Chondrocyte (in vitro differentiated cells): ENCODE data around the gene DUSP28. TPM values are rescaled to one million over a fixed set of nuclear protein-coding genes. Genes with fewer than 3 reads are reported as not detected.

Source experiments
- DNase-seq: peaks from one replicate; pipeline ENCODE4 v3.0.0; 2021; ENCODE audit warnings: mixed read lengths, low spot score
- H3K27ac Mint-ChIP-seq: one replicate; pipeline ENCODE4 v1.8.0; 2021; ENCODE audit warnings: mild to moderate bottlenecking, moderate library complexity, mixed read lengths; ENCODE audit not compliant: unreplicated experiment
- H3K27me3 Mint-ChIP-seq: 2 replicates; pipeline ENCODE4 v1.8.0; 2021; ENCODE audit warnings: low read depth, mixed read lengths
- H3K36me3 Mint-ChIP-seq: 2 replicates; pipeline ENCODE4 v1.8.0; 2021; ENCODE audit warnings: low read depth, mixed read lengths
- H3K4me1 Mint-ChIP-seq: 2 replicates; pipeline ENCODE4 v1.8.0; 2021; ENCODE audit warnings: low read depth, mild to moderate bottlenecking, mixed read lengths
- H3K4me3 Mint-ChIP-seq: one replicate; pipeline ENCODE4 v1.8.0; 2021; ENCODE audit warnings: mild to moderate bottlenecking, moderate library complexity, mixed read lengths; ENCODE audit not compliant: unreplicated experiment
- H3K9me3 Mint-ChIP-seq: 2 replicates; pipeline ENCODE4 v1.8.0; 2021; ENCODE audit warnings: low read depth, mixed read lengths
- CTCF ChIP-seq: fragments of 200-600 bp; sonication (generic); IDR thresholded peaks from 2 replicates; pipeline ENCODE4 v1.5.0; 2021; ENCODE audit warnings: antibody characterized with exemption, mild to moderate bottlenecking, moderate library complexity
- total RNA-seq: library from RNA; stranded (reverse); gene quantifications from 3 replicates; pipeline ENCODE4 v1.2.1, GENCODE V29; 2021

DUSP28 gene
- total RNA-seq, 1 donor from 2014 or later = 3.7 TPM

DNA sequence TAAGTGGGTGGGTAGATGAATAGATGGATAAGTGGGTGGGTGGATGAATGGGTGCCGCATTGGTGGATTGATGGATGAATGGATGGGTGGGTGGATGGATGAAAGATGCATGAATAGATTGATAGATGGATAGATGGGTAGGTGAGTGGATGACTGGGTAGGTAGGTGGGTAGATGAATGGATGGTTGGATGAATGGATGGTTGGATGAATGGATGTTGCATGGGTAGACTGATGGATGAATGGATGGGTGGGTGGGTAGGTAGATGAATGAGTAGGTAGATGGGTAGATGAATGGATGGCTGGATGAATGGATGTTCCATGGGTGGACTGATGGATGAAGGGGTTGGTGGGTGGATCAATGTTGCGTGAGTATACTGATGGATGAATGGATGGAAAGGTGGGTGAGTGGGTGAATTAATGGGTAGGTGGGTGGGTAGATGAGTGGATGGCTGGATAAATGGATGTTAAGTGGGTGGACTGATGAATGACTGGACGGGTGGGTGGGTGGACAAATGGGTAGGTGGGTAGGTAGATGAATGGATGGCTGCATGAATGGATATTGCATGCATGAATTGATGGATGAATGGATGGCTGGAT lies 32.9 kb upstream of the DUSP28 start:
- Mint-ChIP-seq H3K36me3 (peaks cover 60% of the 10 kb centered on the region), H3K4me3 (no peak overlapping the region), H3K4me1 (no peaks in the 10 kb centered on the region), H3K27ac (no peak overlapping the region), H3K9me3 (peaks cover 27% of the 10 kb centered on the region), H3K27me3 (no peaks in the 10 kb centered on the region)
- no peak for DNase-seq
- TF ChIP-seq CTCF = no peak

DNA sequence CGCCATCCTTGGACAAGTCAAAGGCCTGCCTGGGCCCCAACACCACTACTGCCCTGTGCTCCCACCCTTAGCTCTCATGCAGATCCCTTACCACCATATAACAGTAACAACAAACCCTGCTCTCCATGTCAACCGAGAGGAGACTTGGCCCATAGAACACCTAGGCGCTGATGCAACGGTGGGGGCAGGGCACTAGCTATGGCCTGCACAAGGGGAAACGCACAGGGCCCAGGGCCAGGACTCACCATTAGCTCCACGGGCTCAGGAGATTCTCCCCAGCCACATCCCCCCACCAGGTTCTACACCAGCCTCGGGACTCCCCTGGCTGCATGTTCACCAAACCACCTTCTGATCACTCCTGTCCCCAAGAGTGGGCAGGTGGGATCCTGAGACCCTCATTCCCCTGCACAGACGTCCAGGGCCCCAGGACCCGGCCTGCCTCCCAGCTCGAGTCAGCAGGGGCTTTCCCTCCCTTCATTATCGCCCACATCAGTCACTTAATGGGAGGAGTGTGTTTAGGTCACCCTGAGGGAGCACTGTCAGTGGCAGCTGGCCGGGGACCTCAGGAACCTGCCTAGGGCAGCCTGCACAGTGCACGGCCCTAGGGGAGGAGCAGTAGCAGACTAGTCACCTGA lies 31.6 kb upstream of the DUSP28 start:
- Mint-ChIP-seq H3K9me3 (peaks cover 28% of the 10 kb centered on the region), H3K27me3 (no peaks in the 10 kb centered on the region), H3K27ac (no peak overlapping the region), H3K36me3 (peaks cover 60% of the 10 kb centered on the region), H3K4me3 (no peak overlapping the region), H3K4me1 (no peaks in the 10 kb centered on the region)
- no peak for TF ChIP-seq CTCF
- DNase-seq = no peak

- DNase-seq = no peak
- no peak overlapping the region for H3K4me3 Mint-ChIP-seq
- peaks cover 32% of the 10 kb centered on the region for H3K9me3 Mint-ChIP-seq
Observed at GRCh38 chr2:240529344-240529999, 30.7 kb upstream of the DUSP28 start.

DNA sequence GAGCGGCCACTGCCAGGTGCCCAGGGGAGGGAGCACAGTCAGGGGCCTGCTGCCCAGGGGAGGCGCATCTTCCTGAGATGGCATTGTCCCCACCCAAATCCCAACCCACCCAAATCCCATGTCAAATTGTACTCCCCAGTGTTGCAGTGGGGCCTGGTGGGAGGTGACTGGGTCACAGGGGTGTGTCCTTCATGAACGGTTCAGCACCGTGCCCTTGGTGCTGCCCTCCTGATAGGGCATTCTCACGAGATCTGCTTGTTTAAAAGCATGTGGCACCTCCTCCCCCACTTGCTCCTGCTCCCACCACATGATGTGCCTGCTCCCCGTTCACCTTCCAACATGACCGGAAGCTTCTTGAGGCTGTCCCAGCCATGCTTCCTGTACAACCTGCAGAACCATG lies 30.0 kb upstream of the DUSP28 start:
- Mint-ChIP-seq H3K9me3 (peaks cover 26% of the 10 kb centered on the region), H3K27ac (no peak overlapping the region), H3K36me3 (peaks cover 54% of the 10 kb centered on the region), H3K4me1 (no peaks in the 10 kb centered on the region), H3K4me3 (no peak overlapping the region), H3K27me3 (no peaks in the 10 kb centered on the region)
- TF ChIP-seq CTCF = no peak
- DNase-seq = no peak

More at GRCh38 chr2:240529344-240529999, 30.7 kb upstream of the DUSP28 start:
- no peak for TF ChIP-seq CTCF
- H3K4me1 Mint-ChIP-seq = no peaks in the 10 kb centered on the region
- peaks cover 59% of the 10 kb centered on the region for H3K36me3 Mint-ChIP-seq
- H3K27me3 Mint-ChIP-seq = no peaks in the 10 kb centered on the region
- H3K27ac Mint-ChIP-seq = no peak overlapping the region

DNA sequence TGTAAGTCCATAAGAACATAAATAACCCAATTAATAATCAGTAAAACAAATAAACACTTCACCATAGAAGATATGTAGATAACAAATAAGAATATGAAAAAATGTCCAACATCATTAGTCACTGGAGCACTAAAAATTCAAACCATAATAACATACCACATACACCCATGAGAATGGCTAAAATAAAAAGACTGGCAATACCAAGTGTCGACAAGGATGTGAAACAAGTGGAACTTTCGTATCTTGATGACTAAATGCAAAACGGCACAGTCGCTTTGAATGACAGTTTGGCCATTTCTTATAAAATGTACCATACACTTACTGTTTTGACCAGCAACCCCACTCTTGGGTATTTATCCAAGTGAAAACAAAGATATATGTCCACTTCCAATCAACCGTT lies 29.1 kb upstream of the DUSP28 start:
- no peaks in the 10 kb centered on the region for H3K4me1 Mint-ChIP-seq
- no peaks in the 10 kb centered on the region for H3K27me3 Mint-ChIP-seq
- peaks cover 48% of the 10 kb centered on the region for H3K36me3 Mint-ChIP-seq
- DNase-seq = no peak
- H3K4me3 Mint-ChIP-seq = no peak overlapping the region
- H3K27ac Mint-ChIP-seq = no peak overlapping the region
- TF ChIP-seq CTCF = no peak
- H3K9me3 Mint-ChIP-seq = peaks cover 22% of the 10 kb centered on the region
